ENCODE data around the gene TMEM235.

DNA sequence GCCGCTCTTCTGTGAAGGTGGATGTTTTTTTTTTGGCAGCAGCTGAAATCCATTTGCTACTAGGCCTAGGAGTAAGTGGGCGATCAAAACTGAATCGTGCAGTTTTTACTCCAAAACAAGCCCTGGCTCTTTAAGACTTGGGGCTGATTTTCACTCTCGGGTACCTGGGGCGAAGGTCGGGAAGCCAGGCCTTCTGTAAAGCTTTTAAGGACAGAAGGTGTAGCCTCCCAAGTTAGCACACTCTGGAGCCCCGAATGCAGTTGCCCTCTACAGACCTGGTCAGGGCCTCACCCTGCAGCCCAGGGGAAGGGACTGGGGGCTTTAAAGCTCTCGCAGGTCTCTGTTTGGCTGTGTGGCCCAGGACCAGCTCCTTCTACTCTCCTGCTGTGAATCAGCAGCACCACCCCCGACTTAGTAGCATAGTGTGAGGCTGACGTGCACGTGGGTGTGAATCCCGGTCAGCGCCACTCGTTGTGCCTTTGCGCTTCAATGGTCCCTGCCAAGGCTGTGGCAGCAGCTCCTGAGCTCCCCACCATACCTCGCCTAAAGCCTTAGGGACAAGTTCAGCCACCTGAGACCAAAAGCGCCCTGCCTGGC, 49.9 kb downstream of the TMEM235 start:
- TF ChIP-seq EZH2 (IDR thresholded peaks at IDR 0.05) (no peak), POLR2AphosphoS5 (IDR thresholded peaks at IDR 0.05; ENCODE audit: borderline replicate concordance, low read depth, low read length) (no peak)

Data from SK-N-MC (cell line).